Measurements from ENCODE around the gene AGAP1.

- TF ChIP-seq EZH2 (IDR thresholded peaks at IDR 0.05; ENCODE audit: borderline replicate concordance, insufficient read depth, low read length, poor library complexity, severe bottlenecking) = no peak
- TF ChIP-seq CTCF (IDR thresholded peaks at IDR 0.05; ENCODE audit: poor library complexity, severe bottlenecking) = no peak
- no peak for TF ChIP-seq POLR2AphosphoS5 (IDR thresholded peaks at IDR 0.05)
- no peak for TF ChIP-seq EP300 (conservative IDR thresholded peaks at IDR 0.05; ENCODE audit: poor library complexity, severe bottlenecking)
- TF ChIP-seq TAF1 (IDR thresholded peaks at IDR 0.05; ENCODE audit: low read depth) = no peak
- no peak for TF ChIP-seq RAD21 (conservative IDR thresholded peaks at IDR 0.05)
- no peak for TF ChIP-seq MXI1 (conservative IDR thresholded peaks at IDR 0.05; ENCODE audit: poor library complexity, severe bottlenecking)
- no peak for TF ChIP-seq SMC3 (conservative IDR thresholded peaks at IDR 0.05; ENCODE audit: poor library complexity)
Measured at GRCh38 chr2:235841863-235842262, 348.0 kb downstream of the AGAP1 start.

Data from neural cell (in vitro differentiated cells).